ENCODE data around the gene TGFB1. TPM values are rescaled to one million over a fixed set of nuclear protein-coding genes. Genes with fewer than 3 reads are reported as not detected.

TGFB1 gene
- total and polyA plus RNA-seq, 2 of the 13 experiments (the other 11 are each of a cell fraction or from before 2014, with no cell fraction given), result 4.1 to 5.4 TPM

DNA sequence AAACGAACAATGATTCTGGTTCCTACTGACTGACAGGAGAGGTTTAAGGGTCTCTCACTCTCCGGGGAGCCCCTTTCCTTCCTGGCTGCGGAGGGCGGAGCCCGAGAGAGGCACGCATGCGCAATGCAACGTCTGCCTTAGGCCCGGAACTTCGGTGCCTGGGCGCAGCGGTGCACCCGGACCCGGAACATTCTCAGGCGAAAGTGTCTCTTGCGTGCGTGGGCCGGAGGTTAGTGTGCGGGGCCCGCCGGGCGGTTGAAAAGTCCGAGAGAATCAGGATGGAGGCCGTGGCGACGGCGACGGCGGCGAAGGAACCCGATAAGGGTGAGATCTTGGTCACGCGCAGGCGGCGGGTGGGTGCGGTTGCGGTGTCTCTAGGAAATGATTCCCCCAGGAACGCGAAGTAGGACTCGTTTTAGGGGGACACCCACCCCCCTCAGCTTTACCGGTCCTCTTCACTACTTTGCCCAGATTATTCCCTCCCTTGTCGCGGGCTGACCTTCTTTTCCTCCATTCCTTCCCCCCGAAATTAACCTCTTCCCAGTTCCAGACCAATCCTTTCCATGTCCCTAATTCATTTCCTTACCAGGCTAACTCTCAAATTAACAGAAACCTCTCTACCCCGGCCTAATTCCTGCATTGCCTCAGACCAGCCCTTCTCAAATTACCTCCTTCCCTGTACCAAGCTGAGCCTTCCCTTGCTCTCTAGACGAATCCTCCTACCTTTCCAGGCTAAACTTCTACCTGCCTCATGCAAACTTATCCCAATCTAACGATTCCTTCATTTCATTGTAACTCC, 43.5 kb downstream of the TGFB1 start, which contains the start of gene CCDC97 (continued):
- TF ChIP-seq ZSCAN20 (CRISPR knock-in tag; IDR thresholded peaks at IDR 0.05; ENCODE audit: borderline replicate concordance) (no peak), HMG20B (CRISPR knock-in tag; conservative IDR thresholded peaks at IDR 0.05) (no peak; the same call in none of the 2 replicates), HMGA1 (CRISPR knock-in tag; conservative IDR thresholded peaks at IDR 0.05) (no peak), ZSCAN9 (CRISPR knock-in tag; IDR thresholded peaks at IDR 0.05; ENCODE audit: borderline replicate concordance) (0 out of 2 replicates have a peak, but pooled peaks have one; percentile 20), SOX13 (IDR thresholded peaks at IDR 0.05) (no peak), SOX13 (CRISPR knock-in tag; conservative IDR thresholded peaks at IDR 0.05 in 1 of 2, IDR thresholded peaks at IDR 0.05 in 1 of 2) (peak; percentile 46 to 50; a peak in 1 of 4 replicates), ZBTB21 (CRISPR knock-in tag; IDR thresholded peaks at IDR 0.05) (no peak), ZNF780A (CRISPR knock-in tag; IDR thresholded peaks at IDR 0.05) (no peak), ZFAT (CRISPR knock-in tag; conservative IDR thresholded peaks at IDR 0.05) (no peak), PCBP2 (optimal IDR thresholded peaks at IDR 0.05; ENCODE audit: low read depth, low read length, poor library complexity, severe bottlenecking) (no peak), PLRG1 (conservative IDR thresholded peaks at IDR 0.05) (no peak), ZNF30 (CRISPR knock-in tag; IDR thresholded peaks at IDR 0.05) (no peak), STAT5B (CRISPR knock-in tag; IDR thresholded peaks at IDR 0.05) (no peak; the same call in 1 of the 2 replicates), MAF1 (CRISPR knock-in tag; IDR thresholded peaks at IDR 0.05; ENCODE audit: borderline replicate concordance) (peak; percentile 84; the same call in 1 of the 2 replicates), PPARG (CRISPR knock-in tag; conservative IDR thresholded peaks at IDR 0.05) (no peak), PTBP1 (IDR thresholded peaks at IDR 0.05; ENCODE audit: low read depth, low read length, poor library complexity, severe bottlenecking) (no peak), ZBTB7B (CRISPR knock-in tag; IDR thresholded peaks at IDR 0.05) (peak; percentile 86)
- TF ChIP-seq, protein P1, sequence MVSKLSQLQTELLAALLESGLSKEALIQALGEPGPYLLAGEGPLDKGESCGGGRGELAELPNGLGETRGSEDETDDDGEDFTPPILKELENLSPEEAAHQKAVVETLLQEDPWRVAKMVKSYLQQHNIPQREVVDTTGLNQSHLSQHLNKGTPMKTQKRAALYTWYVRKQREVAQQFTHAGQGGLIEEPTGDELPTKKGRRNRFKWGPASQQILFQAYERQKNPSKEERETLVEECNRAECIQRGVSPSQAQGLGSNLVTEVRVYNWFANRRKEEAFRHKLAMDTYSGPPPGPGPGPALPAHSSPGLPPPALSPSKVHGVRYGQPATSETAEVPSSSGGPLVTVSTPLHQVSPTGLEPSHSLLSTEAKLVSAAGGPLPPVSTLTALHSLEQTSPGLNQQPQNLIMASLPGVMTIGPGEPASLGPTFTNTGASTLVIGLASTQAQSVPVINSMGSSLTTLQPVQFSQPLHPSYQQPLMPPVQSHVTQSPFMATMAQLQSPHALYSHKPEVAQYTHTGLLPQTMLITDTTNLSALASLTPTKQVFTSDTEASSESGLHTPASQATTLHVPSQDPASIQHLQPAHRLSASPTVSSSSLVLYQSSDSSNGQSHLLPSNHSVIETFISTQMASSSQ (IDR thresholded peaks at IDR 0.05; ENCODE audit: low read depth), result no peak
- TF ChIP-seq, protein P1 (CRISPR knock-in tag; IDR thresholded peaks at IDR 0.05; ENCODE audit: borderline replicate concordance), result peak; percentile 60; the same call in 1 of the 2 replicates
- TF ChIP-seq, protein P2, sequence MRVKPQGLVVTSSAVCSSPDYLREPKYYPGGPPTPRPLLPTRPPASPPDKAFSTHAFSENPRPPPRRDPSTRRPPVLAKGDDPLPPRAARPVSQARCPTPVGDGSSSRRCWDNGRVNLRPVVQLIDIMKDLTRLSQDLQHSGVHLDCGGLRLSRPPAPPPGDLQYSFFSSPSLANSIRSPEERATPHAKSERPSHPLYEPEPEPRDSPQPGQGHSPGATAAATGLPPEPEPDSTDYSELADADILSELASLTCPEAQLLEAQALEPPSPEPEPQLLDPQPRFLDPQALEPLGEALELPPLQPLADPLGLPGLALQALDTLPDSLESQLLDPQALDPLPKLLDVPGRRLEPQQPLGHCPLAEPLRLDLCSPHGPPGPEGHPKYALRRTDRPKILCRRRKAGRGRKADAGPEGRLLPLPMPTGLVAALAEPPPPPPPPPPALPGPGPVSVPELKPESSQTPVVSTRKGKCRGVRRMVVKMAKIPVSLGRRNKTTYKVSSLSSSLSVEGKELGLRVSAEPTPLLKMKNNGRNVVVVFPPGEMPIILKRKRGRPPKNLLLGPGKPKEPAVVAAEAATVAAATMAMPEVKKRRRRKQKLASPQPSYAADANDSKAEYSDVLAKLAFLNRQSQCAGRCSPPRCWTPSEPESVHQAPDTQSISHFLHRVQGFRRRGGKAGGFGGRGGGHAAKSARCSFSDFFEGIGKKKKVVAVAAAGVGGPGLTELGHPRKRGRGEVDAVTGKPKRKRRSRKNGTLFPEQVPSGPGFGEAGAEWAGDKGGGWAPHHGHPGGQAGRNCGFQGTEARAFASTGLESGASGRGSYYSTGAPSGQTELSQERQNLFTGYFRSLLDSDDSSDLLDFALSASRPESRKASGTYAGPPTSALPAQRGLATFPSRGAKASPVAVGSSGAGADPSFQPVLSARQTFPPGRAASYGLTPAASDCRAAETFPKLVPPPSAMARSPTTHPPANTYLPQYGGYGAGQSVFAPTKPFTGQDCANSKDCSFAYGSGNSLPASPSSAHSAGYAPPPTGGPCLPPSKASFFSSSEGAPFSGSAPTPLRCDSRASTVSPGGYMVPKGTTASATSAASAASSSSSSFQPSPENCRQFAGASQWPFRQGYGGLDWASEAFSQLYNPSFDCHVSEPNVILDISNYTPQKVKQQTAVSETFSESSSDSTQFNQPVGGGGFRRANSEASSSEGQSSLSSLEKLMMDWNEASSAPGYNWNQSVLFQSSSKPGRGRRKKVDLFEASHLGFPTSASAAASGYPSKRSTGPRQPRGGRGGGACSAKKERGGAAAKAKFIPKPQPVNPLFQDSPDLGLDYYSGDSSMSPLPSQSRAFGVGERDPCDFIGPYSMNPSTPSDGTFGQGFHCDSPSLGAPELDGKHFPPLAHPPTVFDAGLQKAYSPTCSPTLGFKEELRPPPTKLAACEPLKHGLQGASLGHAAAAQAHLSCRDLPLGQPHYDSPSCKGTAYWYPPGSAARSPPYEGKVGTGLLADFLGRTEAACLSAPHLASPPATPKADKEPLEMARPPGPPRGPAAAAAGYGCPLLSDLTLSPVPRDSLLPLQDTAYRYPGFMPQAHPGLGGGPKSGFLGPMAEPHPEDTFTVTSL (CRISPR knock-in tag; IDR thresholded peaks at IDR 0.05; ENCODE audit: borderline replicate concordance), result no peak

All from HepG2 (cell line).